ENCODE results near the gene ERGIC1.

ERGIC1 gene

GRCh38 chr5:172984244-172984953 is 150.3 kb downstream of the ERGIC1 start:
- DNase-seq (ENCODE audit: low read depth): peak; percentile 71

- DNase-seq (ENCODE audit: low read depth): no peak
Observed at GRCh38 chr5:172985596-172985995, 151.5 kb downstream of the ERGIC1 start.

GRCh38 chr5:172988276-172988675 is 154.2 kb downstream of the ERGIC1 start:
- no peak for DNase-seq (ENCODE audit: low read depth)

GRCh38 chr5:172990776-172991175 is 156.7 kb downstream of the ERGIC1 start:
- no peak for DNase-seq (ENCODE audit: low read depth)

- DNase-seq (ENCODE audit: low read depth): no peak
Observed at GRCh38 chr5:172994405-172994804, 160.4 kb downstream of the ERGIC1 start.

- no peak for DNase-seq (ENCODE audit: low read depth)
Observed at GRCh38 chr5:172999372-172999973, 165.4 kb downstream of the ERGIC1 start.

- DNase-seq (ENCODE audit: low read depth): no peak
Observed at GRCh38 chr5:172999974-173000373, 165.9 kb downstream of the ERGIC1 start.

GRCh38 chr5:173001229-173001841 is 167.3 kb downstream of the ERGIC1 start:
- no peak for DNase-seq (ENCODE audit: low read depth)

Measured in non-pigmented ciliary epithelial cell (primary cell).